Measurements from ENCODE around the gene KAZALD1. TPM values are rescaled to one million over a fixed set of nuclear protein-coding genes. Genes with fewer than 3 reads are reported as not detected.
A peak's percentile ranks its signal among the peaks of the same experiment; 100 is the strongest.

Gene KAZALD1
- total and polyA plus RNA-seq, 10 donors: 11.6 to 67.3 (median 31.0) TPM

GRCh38 chr10:101047961-101048892 lies 13.6 kb upstream of the KAZALD1 start:
- peak; percentile 70 for DNase-seq
- 21 to 33% (median 25%) methylated on average over 58 to 62 of the region's 62 CpGs for WGBS, 5 donors
- no peak overlapping the region for H3K27ac ChIP-seq
- peaks cover 10 to 35% (median 20%) of the 10 kb centered on the region in 6 donors for H3K4me1 ChIP-seq
- no peaks in the 10 kb centered on the region for H3K36me3 ChIP-seq
- intact Hi-C loops (cut with DNase I; ENCODE audit: low total_unique reads): no loop called here
- H3K9me3 ChIP-seq: no peaks in the 10 kb centered on the region
- H3K27me3 ChIP-seq (replicated peaks in 1 of 7): peaks cover 0 to 57% (median 38%) of the 10 kb centered on the region in 7 donors
- H3K4me3 ChIP-seq: no peak overlapping the region
- TF ChIP-seq POLR2AphosphoS5 (IDR thresholded peaks at IDR 0.05): no peak
- TF ChIP-seq CTCF (IDR thresholded peaks at IDR 0.05 in 8 of 11, conservative IDR thresholded peaks at IDR 0.05 in 3 of 11): no peak
- TF ChIP-seq POLR2A (IDR thresholded peaks at IDR 0.05): no peak

- H3K27me3 ChIP-seq (replicated peaks in 1 of 7): peaks cover 0 to 57% (median 38%) of the 10 kb centered on the region in 7 donors
- H3K4me1 ChIP-seq: peaks cover 6 to 29% (median 15%) of the 10 kb centered on the region in 6 donors
- TF ChIP-seq CTCF (IDR thresholded peaks at IDR 0.05 in 8 of 11, conservative IDR thresholded peaks at IDR 0.05 in 3 of 11) (peak; percentile 60 to 97 (median 90)), POLR2AphosphoS5 (IDR thresholded peaks at IDR 0.05) (peak in 2 of 3 donors; percentile 18 to 23), POLR2A (IDR thresholded peaks at IDR 0.05) (no peak)
- H3K36me3 ChIP-seq: no peaks in the 10 kb centered on the region
- peak overlapping the region in 4 of 8 donors; percentile 3 to 50 (median 14) for H3K4me3 ChIP-seq
- peak; percentile 92 for DNase-seq
- H3K9me3 ChIP-seq: no peaks in the 10 kb centered on the region
- intact Hi-C loops (cut with DNase I; ENCODE audit: low total_unique reads): no loop called here
- WGBS, 5 donors: 13 to 16% (median 14%) methylated on average over 32 to 42 of the region's 42 CpGs
- H3K27ac ChIP-seq: no peak overlapping the region
These were observed 11.3 kb upstream of the KAZALD1 start for GRCh38 chr10:101050208-101051069.

GRCh38 chr10:101052285-101052684 lies 9.5 kb upstream of the KAZALD1 start:
- intact Hi-C loops (cut with DNase I; ENCODE audit: low total_unique reads): no loop called here
- no peaks in the 10 kb centered on the region for H3K9me3 ChIP-seq
- H3K36me3 ChIP-seq: no peaks in the 10 kb centered on the region
- no peak overlapping the region for H3K27ac ChIP-seq
- peak; percentile 28 for DNase-seq
- peaks cover 6 to 29% (median 15%) of the 10 kb centered on the region in 6 donors for H3K4me1 ChIP-seq
- H3K4me3 ChIP-seq: no peak overlapping the region
- 89 to 97% (median 96%) methylated on average over 2 to 3 of the region's 3 CpGs for WGBS, 5 donors
- TF ChIP-seq POLR2A (IDR thresholded peaks at IDR 0.05): no peak
- no peak for TF ChIP-seq CTCF (IDR thresholded peaks at IDR 0.05 in 8 of 11, conservative IDR thresholded peaks at IDR 0.05 in 3 of 11)
- no peak for TF ChIP-seq POLR2AphosphoS5 (IDR thresholded peaks at IDR 0.05)
- peaks cover 0 to 44% (median 36%) of the 10 kb centered on the region in 7 donors for H3K27me3 ChIP-seq (replicated peaks in 1 of 7)

Measured in spleen (tissue), 11 donors.